GM19397 (cell line): ENCODE data around the gene TREX2.

Source experiments
- ATAC-seq: cut with Tn5 transposase; IDR thresholded peaks from one replicate; pipeline ENCODE4 v1.9.1; 2021; ENCODE audit warnings: mild to moderate bottlenecking, moderate library complexity; ENCODE audit not compliant: unreplicated experiment

The TREX2 gene

GRCh38 chrX:153440556-153441135, 5.2 kb downstream of the TREX2 start:
- no peak for ATAC-seq

GRCh38 chrX:153439977-153440376, 5.9 kb downstream of the TREX2 start:
- ATAC-seq = no peak

- no peak for ATAC-seq
Observed at GRCh38 chrX:153438532-153438931, 7.3 kb downstream of the TREX2 start.

GRCh38 chrX:153435845-153436244, 10.0 kb downstream of the TREX2 start:
- ATAC-seq = no peak

DNA sequence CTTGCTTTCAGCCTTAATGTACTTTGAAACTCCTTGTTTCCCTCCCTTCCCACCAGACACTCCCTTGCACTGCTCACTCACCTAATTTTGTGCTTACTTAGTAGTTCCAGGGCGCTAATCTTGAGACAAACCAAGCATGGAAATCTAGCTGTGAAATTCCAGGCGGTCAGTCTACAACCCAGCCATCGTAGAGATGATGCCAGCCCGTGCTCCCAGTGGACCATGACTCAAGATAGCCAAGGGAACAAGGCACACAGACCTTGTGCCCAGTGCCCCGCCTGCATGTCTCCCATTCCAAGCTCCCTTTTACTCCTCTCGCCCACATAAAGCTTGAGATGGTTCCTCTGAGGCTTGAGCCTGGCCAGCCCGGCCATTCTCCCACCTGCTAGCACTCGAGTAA, 11.1 kb downstream of the TREX2 start:
- no peak for ATAC-seq

GRCh38 chrX:153433781-153434285, 12.0 kb downstream of the TREX2 start:
- ATAC-seq = no peak

GRCh38 chrX:153433161-153433680, 12.6 kb downstream of the TREX2 start:
- no peak for ATAC-seq

GRCh38 chrX:153430796-153431195, 15.1 kb downstream of the TREX2 start:
- ATAC-seq = no peak

DNA sequence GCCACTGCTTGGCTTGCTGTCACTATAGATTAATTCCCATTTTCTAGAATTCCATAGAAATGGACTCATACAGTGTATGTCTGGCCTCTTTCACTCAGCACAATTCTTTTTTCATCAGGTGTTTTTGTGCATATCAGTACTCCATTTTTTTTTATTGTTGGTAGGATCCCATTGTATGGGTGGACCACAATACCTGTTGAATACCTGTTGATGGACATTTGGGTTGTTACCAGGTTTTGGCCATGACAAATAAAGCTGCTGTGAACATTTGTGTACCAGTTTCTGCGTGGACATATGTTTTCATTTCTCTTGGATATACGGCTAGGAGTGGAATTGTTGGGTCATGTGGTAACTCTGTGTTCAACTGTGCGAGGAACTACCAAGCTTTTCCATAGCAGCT, 19.7 kb downstream of the TREX2 start:
- no peak for ATAC-seq

- ATAC-seq = no peak
Observed at GRCh38 chrX:153423652-153424051, 22.2 kb downstream of the TREX2 start.

DNA sequence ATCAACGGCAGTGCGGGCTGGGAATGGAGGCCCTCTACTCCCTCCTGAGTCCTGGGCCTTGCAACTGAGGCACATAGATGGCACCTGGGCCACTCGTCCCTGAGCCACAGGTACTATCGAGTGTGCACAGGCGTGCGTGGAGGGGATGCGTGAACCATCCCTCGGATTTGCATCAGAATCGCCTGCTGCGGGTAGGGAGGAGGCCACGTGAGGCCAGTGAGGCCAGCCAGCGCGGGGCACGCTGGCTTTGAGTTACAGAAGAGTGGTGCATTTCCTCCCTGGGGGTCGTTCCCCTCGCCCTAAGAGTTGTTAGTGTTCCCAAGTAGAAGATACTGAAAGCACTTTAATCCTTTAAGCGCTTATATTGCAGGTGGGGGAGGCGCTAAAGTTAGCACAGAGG, 24.0 kb downstream of the TREX2 start:
- no peak for ATAC-seq

DNA sequence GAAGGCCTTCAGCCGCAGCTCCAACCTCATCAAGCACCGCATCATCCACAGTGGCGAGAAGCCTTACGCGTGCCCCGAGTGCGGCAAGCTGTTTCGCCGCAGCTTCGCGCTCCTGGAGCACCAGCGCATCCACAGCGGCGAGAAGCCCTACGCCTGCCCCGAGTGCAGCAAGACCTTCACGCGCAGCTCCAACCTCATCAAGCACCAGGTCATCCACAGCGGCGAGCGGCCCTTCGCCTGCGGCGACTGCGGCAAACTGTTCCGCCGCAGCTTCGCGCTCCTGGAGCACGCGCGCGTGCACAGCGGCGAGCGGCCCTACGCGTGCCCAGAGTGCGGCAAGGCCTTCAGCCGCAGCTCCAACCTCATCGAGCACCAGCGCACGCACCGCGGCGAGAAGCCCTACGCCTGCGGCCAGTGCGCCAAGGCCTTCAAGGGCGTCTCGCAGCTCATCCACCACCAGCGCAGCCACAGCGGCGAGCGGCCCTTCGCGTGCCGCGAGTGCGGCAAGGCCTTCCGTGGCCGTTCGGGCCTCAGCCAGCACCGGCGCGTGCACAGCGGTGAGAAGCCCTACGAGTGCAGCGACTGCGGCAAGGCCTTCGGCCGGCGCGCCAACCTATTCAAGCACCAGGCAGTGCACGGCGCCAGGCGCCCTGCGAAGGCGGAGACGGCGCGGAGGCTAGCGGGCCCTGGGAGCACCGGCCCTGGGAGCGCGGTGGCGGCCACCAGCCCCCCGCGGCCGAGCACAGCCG, 24.8 kb downstream of the TREX2 start:
- no peak for ATAC-seq

GRCh38 chrX:153417637-153418036, 28.2 kb downstream of the TREX2 start:
- ATAC-seq = no peak

- no peak for ATAC-seq
Observed at GRCh38 chrX:153416781-153417450, 28.9 kb downstream of the TREX2 start.

DNA sequence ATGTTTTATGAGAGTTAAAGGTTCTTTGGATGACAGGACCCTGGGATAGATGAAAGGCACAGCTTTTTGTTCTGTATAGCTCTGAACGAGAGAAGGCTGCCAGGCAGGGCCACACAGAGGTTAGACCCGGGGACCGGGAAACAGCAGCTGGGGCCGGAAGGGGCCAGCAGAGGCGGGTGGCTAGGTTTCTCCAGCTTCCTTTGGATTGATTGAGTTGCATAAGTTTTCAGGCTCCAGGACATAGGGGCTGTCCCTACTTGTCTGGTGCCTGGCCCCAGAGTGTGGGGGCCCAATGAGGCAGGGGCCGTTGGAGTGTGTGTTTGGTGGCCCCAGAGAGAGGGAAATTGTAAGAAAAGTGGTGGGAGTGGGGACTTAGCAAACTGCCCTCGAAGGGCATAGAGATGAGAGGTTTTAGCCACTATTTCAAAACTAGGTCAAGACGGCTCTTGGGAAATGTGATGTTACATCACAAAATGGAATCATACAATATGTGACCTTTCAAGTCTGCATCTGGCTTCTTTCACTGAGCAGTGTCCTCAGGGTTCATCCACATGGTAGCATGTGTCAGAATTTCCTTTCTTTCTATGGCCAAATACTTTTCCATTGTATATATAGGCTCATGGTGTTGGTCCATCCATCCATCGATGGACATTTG, 30.9 kb downstream of the TREX2 start:
- ATAC-seq = no peak

- no peak for ATAC-seq
Observed at GRCh38 chrX:153413731-153414130, 32.1 kb downstream of the TREX2 start.

DNA sequence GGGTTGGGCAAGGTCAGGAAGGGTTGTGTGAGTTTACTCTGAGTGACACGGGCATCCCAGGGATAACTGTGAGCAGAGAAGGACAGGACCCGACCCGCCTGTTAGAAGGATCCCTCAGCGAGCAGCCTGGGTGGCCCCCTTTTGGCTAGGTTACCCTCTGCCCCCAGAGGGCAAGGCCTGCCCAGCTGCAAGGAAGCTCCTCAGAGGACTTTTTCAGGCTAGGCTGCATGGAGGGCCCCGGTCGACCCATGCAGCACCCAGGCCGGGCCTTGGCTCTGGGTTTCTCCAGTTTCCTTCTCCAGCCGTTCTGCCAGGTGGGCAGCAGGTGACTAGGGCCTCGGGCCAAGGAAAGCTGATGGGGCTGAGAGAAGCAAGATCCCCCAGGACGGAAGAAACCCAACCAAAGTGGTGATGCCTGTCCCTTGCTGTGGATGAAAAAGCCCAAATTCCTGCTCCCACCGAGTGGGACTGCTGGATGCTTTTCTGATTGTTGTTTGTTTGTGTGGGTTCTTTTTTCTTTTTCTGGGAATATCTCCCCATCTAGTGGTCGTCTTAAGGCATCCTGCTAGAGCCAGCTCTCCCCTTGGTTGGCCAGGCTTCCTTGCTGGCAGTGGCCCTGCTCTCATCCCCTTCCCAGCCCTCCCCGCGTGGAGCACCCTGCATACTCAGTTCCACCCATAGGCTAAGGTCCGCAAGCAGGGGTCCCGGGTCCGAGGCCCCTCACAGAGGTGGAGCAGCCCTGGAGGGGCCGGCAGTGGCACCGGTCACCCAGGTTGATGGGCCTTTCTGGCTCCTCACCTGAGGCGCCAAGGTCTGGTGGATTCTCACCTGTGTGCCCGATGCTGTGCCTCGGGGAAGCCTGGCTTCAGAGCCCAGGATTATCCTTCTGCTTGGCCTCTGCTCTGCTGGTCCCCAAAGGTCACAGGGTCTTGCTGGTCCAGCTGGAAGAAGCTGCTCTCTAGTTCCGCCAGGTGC, 32.8 kb downstream of the TREX2 start:
- ATAC-seq = no peak

DNA sequence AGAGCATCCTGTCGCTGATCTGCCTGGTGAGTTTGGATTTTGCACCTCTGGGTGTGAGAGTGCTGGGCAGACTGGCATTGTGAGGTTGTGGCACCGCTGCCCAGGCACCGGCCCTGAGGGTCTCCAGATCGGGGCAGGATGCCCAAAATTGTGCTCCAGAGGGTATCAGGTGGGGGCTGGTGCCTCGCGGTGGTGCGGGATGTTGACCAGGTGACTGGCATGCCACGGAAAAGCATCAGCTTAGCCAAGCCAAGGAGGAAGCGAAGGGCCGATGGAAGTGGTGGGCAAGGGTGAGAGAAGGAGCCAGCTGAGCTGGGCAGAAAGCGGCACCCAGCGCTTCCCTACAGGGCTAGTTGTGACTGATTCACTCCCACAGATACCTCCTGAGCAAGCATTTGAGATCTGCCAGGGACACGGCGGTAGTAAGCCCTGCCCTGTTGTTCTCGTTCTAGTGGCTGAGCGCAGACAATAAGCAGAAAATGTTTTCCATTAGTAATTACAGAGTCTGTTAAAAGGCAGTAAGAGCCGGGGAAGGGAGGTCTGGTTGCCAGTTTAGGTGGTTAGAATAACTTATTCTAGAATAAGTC, 33.8 kb downstream of the TREX2 start:
- no peak for ATAC-seq

GRCh38 chrX:153411255-153411987, 34.4 kb downstream of the TREX2 start, which contains the start of gene ZFP92:
Gene ZFP92 (plus strand): TSS chrX:153411472. CDS start chrX:153418323, 6,851 bp downstream.
- no peak for ATAC-seq
